HG03045 (cell line): ENCODE measurements around the gene GULP1.
A peak's percentile ranks its signal among the peaks of the same experiment; 100 is the strongest.

Experiments
- ATAC-seq: cut with Tn5 transposase; IDR thresholded peaks from one replicate; pipeline ENCODE4 v1.9.1; 2021; ENCODE audit warnings: mild to moderate bottlenecking, moderate library complexity; ENCODE audit not compliant: unreplicated experiment

Gene GULP1

GRCh38 chr2:188365058-188365641 lies 73.5 kb downstream of the GULP1 start:
- no peak for ATAC-seq

- no peak for ATAC-seq
Observed at GRCh38 chr2:188367164-188367563, 75.5 kb downstream of the GULP1 start.

- peak; percentile 53 for ATAC-seq
Observed at GRCh38 chr2:188369365-188369764, 77.7 kb downstream of the GULP1 start.

GRCh38 chr2:188378371-188378950 lies 86.8 kb downstream of the GULP1 start:
- ATAC-seq, result no peak

- ATAC-seq, result no peak
Observed at GRCh38 chr2:188379748-188380147, 88.1 kb downstream of the GULP1 start.

GRCh38 chr2:188380280-188380679 lies 88.6 kb downstream of the GULP1 start:
- no peak for ATAC-seq

- ATAC-seq, result no peak
Observed at GRCh38 chr2:188381614-188382013, 89.9 kb downstream of the GULP1 start.

GRCh38 chr2:188382107-188382506 lies 90.4 kb downstream of the GULP1 start:
- no peak for ATAC-seq

GRCh38 chr2:188383158-188383557 lies 91.5 kb downstream of the GULP1 start:
- ATAC-seq, result no peak

- no peak for ATAC-seq
Observed at GRCh38 chr2:188385857-188386256, 94.2 kb downstream of the GULP1 start.

GRCh38 chr2:188388831-188389230 lies 97.2 kb downstream of the GULP1 start:
- no peak for ATAC-seq

GRCh38 chr2:188391354-188391753 lies 99.7 kb downstream of the GULP1 start:
- ATAC-seq, result no peak

- ATAC-seq, result no peak
Observed at GRCh38 chr2:188394931-188395472, 103.3 kb downstream of the GULP1 start.

- ATAC-seq, result no peak
Observed at GRCh38 chr2:188395903-188396689, 104.4 kb downstream of the GULP1 start.

GRCh38 chr2:188399159-188399558 lies 107.5 kb downstream of the GULP1 start:
- ATAC-seq, result no peak

GRCh38 chr2:188403676-188404075 lies 112.0 kb downstream of the GULP1 start:
- ATAC-seq, result no peak

GRCh38 chr2:188404341-188405004 lies 112.8 kb downstream of the GULP1 start:
- ATAC-seq, result no peak

- no peak for ATAC-seq
Observed at GRCh38 chr2:188406414-188406813, 114.7 kb downstream of the GULP1 start.

- no peak for ATAC-seq
Observed at GRCh38 chr2:188410504-188411235, 119.0 kb downstream of the GULP1 start.

- ATAC-seq, result no peak
Observed at GRCh38 chr2:188412190-188412589, 120.5 kb downstream of the GULP1 start.

- no peak for ATAC-seq
Observed at GRCh38 chr2:188414411-188414810, 122.7 kb downstream of the GULP1 start.
